Activated CD8-positive, alpha-beta T cell treated with anti-CD3 and anti-CD28 coated beads, Interleukin-2, amount 10 ng/mL, durations not matched to agents 7 days and 5 days (primary cell): ENCODE results near the gene NADK. TPM values are rescaled to one million over a fixed set of nuclear protein-coding genes. Genes with fewer than 3 reads are reported as not detected.
"Not testable (repeated sequence)": the region's sequence is repeated elsewhere in the genome, so short reads cannot be mapped to it uniquely, and the experiment has no call there.

Source experiments
- ATAC-seq: fragments of 150-1000 bp; cut with Tn5 transposase; one replicate; pipeline ENCODE4 v1.10.0; 2021; ENCODE audit warnings: moderate library complexity
- CTCF ChIA-PET: fragments of 350-600 bp; sonication (Branson Sonifier 250); formaldehyde crosslinking; loops from one replicate; lab custom pipeline; 2021; ENCODE audit warnings: antibody characterized with exemption; lab: Charles Lee
- POLR2A ChIA-PET: fragments of 350-600 bp; sonication (Branson Sonifier 250); formaldehyde crosslinking; loops from one replicate; lab custom pipeline; 2021; ENCODE audit warnings: antibody characterized with exemption; lab: Charles Lee
- DNase-seq: peaks from one replicate; pipeline ENCODE4 v3.0.0-alpha.2; 2020
- H3K27ac Mint-ChIP-seq: one replicate; pipeline ENCODE4 v1.8.0; 2021; ENCODE audit warnings: mild to moderate bottlenecking, mixed read lengths
- H3K27me3 Mint-ChIP-seq: one replicate; pipeline ENCODE4 v1.8.0; 2021; ENCODE audit warnings: low read depth, mixed read lengths
- H3K36me3 Mint-ChIP-seq: one replicate; pipeline ENCODE4 v1.8.0; 2021; ENCODE audit warnings: low read depth, mixed read lengths
- H3K4me1 Mint-ChIP-seq: one replicate; pipeline ENCODE4 v1.8.0; 2021; ENCODE audit warnings: low read depth, mixed read lengths
- H3K4me3 Mint-ChIP-seq: one replicate; pipeline ENCODE4 v1.8.0; 2021; ENCODE audit warnings: mild to moderate bottlenecking, mixed read lengths
- H3K9me3 Mint-ChIP-seq: one replicate; pipeline ENCODE4 v1.8.0; 2022; ENCODE audit warnings: mixed read lengths; ENCODE audit not compliant: insufficient read depth
- total RNA-seq, 2 experiments: library from RNA; stranded (reverse); gene quantifications; one replicate each; pipeline ENCODE4 v1.2.3, GENCODE V29; 2021

Gene NADK
- total RNA-seq, 2 experiments from 2014 or later, result 82.0 to 82.9 TPM

DNA sequence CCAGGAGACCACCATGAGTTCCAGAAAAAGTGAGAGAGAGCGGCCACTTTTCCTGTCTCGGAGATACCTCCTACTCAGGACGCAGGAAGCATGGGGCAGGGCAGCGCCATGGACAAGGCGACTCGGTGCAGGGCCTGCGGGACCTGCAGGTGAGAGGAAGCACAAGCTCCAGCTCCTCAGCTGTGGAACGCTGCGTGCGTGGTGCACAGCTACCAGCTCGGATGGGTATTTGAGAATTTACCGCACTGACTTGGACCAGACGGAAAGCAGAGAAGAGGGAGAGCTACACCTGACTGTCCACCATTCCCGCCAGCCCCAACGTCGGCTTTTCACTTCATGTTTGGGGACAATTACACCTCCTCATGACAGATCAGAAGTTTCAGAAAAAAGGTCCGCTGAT is 45.9 kb downstream of the NADK start:
- ChIA-PET POLR2A (no interaction called here), CTCF (no interaction called here)
- no peak for DNase-seq
- H3K27me3 Mint-ChIP-seq, result no peaks in the 10 kb centered on the region
- H3K27ac Mint-ChIP-seq, result no peak overlapping the region
- H3K9me3 Mint-ChIP-seq, result no peaks in the 10 kb centered on the region
- no peak overlapping the region for H3K4me3 Mint-ChIP-seq
- no peak for ATAC-seq
- peaks cover 16% of the 10 kb centered on the region for H3K4me1 Mint-ChIP-seq
- H3K36me3 Mint-ChIP-seq, result peaks cover 28% of the 10 kb centered on the region

DNA sequence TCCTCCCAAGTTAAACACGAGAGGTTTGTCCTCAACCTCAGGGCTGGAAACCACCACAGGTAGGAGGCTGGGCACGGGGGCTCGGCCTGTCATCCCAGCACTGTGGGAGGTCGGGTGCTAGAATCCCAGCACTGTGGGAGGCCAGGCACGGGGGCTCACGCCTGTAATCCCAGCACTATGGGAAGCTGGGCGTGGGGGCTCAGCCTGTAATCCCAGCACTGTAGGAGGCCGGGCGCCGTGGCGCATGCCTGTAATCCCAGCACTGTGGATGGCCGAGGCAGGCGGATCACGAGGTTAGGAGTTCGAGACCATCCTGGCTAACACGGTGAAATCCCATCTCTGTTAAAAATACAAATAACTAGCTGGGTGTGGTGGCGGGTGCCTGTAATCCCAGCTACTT is 47.4 kb downstream of the NADK start:
- no peak for ATAC-seq
- no peaks in the 10 kb centered on the region for H3K9me3 Mint-ChIP-seq
- CTCF ChIA-PET, result no interaction called here
- H3K4me3 Mint-ChIP-seq, result no peak overlapping the region
- H3K27ac Mint-ChIP-seq, result no peak overlapping the region
- POLR2A ChIA-PET, result no interaction called here
- peaks cover 16% of the 10 kb centered on the region for H3K4me1 Mint-ChIP-seq
- peaks cover 28% of the 10 kb centered on the region for H3K36me3 Mint-ChIP-seq
- no peaks in the 10 kb centered on the region for H3K27me3 Mint-ChIP-seq
- DNase-seq, result no peak

DNA sequence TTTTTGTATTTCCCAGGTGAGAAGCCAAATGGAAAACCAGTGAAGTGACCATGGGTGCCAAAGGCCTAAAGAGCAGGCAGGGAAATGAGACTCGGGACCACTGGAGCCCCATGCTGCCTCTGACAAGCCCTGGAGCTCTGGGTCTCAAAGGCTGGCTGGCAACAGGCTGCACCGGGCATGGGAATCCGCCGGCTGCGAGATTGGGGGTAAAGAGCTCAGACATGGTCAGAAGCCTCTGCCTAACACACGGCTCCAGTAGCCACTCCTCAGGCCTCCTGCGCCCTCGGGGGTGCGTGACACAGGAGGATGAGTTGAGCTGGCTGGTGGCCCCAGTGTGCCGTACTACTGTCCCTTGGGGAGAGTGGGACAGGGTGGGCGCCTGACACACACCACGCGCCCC is 48.0 kb downstream of the NADK start:
- Mint-ChIP-seq H3K36me3 (peaks cover 28% of the 10 kb centered on the region), H3K4me1 (peaks cover 16% of the 10 kb centered on the region)
- POLR2A ChIA-PET, CTCF ChIA-PET, ATAC-seq, H3K9me3 Mint-ChIP-seq, H3K27ac Mint-ChIP-seq, DNase-seq, H3K27me3 Mint-ChIP-seq, H3K4me3 Mint-ChIP-seq: not testable (repeated sequence)

DNA sequence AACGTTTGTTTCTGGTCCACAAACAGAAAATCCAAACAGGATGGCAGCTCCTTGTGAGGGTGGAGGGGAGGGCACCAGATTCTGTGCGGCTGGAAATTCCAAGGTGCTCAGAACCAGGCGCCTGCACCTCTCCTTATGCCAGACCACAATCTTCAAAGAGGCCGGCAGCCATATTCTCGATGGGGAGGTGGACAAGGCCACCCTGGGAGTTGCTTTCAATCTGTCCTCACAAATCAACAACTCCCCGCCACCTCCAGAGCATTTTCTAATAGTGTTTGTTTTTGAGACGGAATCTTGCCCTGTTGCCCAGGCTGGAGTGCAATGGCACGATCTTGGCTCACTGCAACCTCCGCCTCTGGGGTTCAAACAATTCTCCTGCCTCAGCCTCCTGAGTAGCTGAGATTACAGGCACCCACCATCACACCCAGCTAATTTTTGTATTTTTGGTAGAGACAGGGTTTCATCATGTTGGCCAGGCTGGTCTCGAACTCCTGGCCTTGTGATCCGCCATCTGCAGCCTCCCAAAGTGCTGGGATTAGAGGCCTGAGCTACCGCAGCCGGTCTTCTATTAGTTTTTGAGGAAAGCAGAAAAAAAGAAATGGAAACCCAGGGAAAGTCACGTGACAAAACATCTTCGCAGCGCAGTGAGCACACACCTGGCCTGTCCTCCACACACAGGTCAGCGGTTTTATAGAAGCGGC is 49.0 kb downstream of the NADK start:
- ATAC-seq, H3K9me3 Mint-ChIP-seq, H3K4me3 Mint-ChIP-seq, H3K27me3 Mint-ChIP-seq, DNase-seq: not testable (repeated sequence)
- POLR2A ChIA-PET, result interaction anchor here (1.9 kb wide), 1 partner anchor 64 kb away, joined by 7 read pairs; no protein-coding TSS in a partner anchor
- CTCF ChIA-PET, result interaction anchor here (1.0 to 1.9 kb wide), 4 partner anchors 50 to 179 kb away, joined by 3 to 8 read pairs (median 6); no protein-coding TSS in a partner anchor
- Mint-ChIP-seq H3K27ac (peak overlapping the region; percentile 96), H3K36me3 (peaks cover 23% of the 10 kb centered on the region), H3K4me1 (peaks cover 20% of the 10 kb centered on the region)

DNA sequence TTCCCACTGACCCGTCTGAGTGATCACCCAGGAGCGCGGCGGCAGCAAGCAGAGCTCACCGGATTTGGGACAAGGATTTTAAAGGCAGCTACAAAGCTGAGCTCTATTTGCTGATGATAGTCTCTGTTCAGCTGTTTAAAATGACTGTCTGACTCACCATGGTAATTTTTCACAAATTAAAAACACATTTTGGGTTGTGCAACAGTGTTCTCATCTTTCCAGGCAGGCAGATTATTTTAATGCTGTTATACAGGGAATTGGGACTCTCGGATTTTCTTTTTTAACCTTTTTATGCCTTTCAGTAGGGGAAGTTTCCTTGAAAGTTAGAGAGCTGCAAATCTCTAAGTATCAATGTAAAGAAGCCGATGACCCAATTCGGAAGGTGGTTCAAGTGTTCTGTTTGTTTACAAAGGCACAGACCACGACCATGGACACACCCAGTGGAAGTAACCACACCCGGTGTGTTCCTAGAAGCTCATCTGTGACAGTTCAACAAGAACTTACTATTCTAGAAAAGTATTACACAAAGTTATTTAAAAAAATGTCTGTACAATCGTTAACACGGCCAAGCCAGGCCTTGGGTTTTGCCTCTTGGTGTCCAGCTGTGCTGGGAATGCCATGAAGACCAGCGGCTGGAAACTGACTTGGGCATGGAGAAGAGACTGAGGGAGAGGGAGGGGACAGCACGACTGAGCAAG is 49.8 kb downstream of the NADK start:
- Mint-ChIP-seq H3K27ac (peak overlapping the region; percentile 96), H3K36me3 (peaks cover 20% of the 10 kb centered on the region), H3K4me3 (peak overlapping the region; percentile 53), H3K4me1 (peaks cover 20% of the 10 kb centered on the region)
- peak; percentile 18 for ATAC-seq
- POLR2A ChIA-PET, result interaction anchor here (0.9 to 1.9 kb wide), 2 partner anchors 59 to 63 kb away, joined by 6 to 7 read pairs; no protein-coding TSS in a partner anchor
- peak; percentile 77 for DNase-seq
- H3K27me3 Mint-ChIP-seq, H3K9me3 Mint-ChIP-seq: not testable (repeated sequence)
- CTCF ChIA-PET, result interaction anchor here (1.0 to 1.9 kb wide), 3 partner anchors 50 to 180 kb away, joined by 3 to 8 read pairs (median 4); no protein-coding TSS in a partner anchor

DNA sequence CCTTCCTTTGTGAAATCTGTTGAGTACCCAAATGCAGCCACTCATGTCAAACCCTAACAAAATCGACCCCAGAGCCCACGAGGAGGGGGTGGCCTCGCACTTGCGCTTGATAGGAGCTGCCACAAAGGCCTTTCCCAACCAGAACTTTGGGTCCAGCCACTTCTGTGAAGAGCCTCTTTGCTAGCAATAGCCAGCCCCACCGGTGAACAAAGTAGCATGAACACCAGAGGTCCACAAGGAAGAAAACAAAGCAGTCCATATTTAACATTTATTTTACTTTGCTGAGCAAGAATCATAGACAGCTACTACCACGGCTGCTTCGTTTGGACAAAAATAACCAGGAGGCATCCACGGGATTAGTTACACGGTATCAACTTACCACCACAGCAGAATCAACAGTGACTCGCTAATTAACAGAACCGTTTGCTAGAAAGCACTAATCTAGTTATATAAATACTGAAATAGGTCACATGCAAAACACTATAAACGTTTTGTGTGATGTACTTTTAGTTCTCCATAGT is 51.1 kb downstream of the NADK start:
- peak overlapping the region; percentile 56 for H3K27ac Mint-ChIP-seq
- POLR2A ChIA-PET, ATAC-seq: not testable (repeated sequence)

DNA sequence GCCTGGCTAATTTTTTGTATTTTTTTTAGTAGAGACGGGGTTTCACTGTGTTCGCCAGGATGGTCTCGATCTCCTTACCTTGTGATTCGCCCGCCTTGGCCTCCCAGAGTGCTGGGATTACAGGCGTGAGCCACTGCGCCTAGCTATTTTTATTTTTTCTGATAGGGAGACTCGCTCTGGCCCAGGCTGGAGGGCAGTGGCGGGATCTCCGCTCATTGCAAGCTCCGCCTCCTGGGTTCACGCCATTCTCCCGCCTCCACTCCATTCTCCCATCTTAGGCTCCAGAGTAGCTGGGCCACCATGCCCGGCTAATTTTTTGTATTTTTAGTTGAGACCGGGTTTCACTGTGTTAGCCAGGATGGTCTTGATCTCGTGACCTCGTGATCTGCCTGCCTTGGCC is 52.2 kb downstream of the NADK start:
- H3K9me3 Mint-ChIP-seq, POLR2A ChIA-PET, ATAC-seq, DNase-seq, CTCF ChIA-PET, H3K27me3 Mint-ChIP-seq: not testable (repeated sequence)
- Mint-ChIP-seq H3K27ac (peak overlapping the region; percentile 66), H3K4me1 (peaks cover 26% of the 10 kb centered on the region), H3K36me3 (peaks cover 21% of the 10 kb centered on the region), H3K4me3 (peak overlapping the region; percentile 8)

More for the DNA sequence above, 51.1 kb downstream of the NADK start:
- Mint-ChIP-seq H3K4me1 (peaks cover 20% of the 10 kb centered on the region), H3K36me3 (peaks cover 15% of the 10 kb centered on the region)
- DNase-seq, H3K4me3 Mint-ChIP-seq, H3K9me3 Mint-ChIP-seq, H3K27me3 Mint-ChIP-seq, CTCF ChIA-PET: not testable (repeated sequence)

DNA sequence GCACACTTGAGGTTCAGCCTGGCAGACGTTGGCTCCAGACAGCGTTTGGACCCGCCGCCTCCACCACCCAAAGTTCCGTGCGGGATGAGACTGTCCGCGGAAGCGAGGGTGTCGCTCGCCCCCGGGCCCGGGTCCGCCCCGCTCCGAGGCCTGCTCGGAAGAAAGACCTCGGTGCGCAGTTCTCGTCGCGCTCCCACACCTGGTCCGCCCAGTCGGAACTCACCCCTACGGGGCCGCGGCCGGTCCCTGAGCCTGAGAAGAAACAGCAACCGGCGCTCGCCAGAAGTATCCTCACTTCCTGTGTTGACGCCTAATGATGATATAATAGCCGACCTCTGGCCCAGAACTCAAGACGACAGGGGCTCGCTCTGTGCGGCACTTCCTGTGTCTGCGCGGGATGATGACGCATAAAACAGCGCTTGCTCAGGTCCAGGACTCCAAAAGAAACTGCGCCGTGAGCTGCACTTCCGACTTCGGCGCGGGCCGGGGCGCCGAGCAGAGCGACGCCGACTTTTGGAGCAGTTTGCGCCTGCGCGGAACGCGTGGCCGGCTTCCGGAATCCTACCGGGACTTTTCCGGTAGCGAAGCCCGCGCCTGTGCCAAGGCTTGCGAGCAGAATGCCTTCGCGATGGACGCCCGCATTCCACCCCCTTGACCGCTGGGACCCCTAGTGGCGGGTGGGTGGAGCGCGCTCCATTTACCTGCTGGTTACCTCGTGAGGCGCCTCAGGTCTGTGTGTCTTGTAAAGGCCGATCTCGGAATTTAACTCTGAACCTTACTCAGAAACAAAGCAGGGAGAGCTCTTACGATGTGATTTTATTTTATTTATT is 54.0 kb downstream of the NADK start, which contains the start of gene CDK11A:
Gene CDK11A, minus strand, starts transcription at position 323 of the 830 bp plus-strand sequence. CDS start 1,539 bp downstream, outside the sequence.
- Mint-ChIP-seq H3K36me3 (peaks cover 25% of the 10 kb centered on the region), H3K27ac (peak within 1 kb of the TSS; percentile 99), H3K4me1 (peaks cover 24% of the 10 kb centered on the region), H3K4me3 (peak within 1 kb of the TSS; percentile 91)
- ATAC-seq (peak; percentile 96), DNase-seq (peak; percentile 100)
- POLR2A ChIA-PET, result interaction anchor here (0.6 to 1.3 kb wide), 7 partner anchors 43 to 184 kb away, joined by 3 to 6 read pairs (median 4); no protein-coding TSS in a partner anchor
- CTCF ChIA-PET, result interaction anchor here (1.0 kb wide), 1 partner anchor 184 kb away, joined by 3 read pairs; no protein-coding TSS in a partner anchor
- H3K9me3 Mint-ChIP-seq, H3K27me3 Mint-ChIP-seq: not testable (repeated sequence)

DNA sequence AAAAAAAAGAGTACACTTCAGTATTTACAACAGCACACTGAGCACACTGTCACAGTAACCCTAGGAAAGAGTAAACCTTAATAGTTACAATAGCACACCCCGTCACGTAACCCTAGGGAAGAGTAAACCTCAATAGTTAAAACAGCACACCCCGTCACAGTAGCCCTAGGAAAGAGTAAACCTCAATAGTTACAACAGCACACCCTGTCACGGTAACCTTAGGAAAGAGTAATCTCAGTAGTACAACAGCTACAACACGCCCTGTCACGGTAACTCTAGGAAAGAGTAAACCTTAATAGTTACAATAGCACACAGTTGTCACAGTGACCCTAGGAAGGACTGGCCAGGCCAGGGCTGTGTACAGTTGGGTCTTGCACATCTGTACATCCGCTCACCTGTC is 57.1 kb downstream of the NADK start:
- ChIA-PET CTCF (no interaction called here), POLR2A (no interaction called here)
- Mint-ChIP-seq H3K4me3 (no peak overlapping the region), H3K4me1 (peaks cover 12% of the 10 kb centered on the region), H3K27ac (peak overlapping the region; percentile 14), H3K9me3 (no peaks in the 10 kb centered on the region), H3K27me3 (no peaks in the 10 kb centered on the region), H3K36me3 (peaks cover 37% of the 10 kb centered on the region)
- DNase-seq (no peak), ATAC-seq (no peak)

DNA sequence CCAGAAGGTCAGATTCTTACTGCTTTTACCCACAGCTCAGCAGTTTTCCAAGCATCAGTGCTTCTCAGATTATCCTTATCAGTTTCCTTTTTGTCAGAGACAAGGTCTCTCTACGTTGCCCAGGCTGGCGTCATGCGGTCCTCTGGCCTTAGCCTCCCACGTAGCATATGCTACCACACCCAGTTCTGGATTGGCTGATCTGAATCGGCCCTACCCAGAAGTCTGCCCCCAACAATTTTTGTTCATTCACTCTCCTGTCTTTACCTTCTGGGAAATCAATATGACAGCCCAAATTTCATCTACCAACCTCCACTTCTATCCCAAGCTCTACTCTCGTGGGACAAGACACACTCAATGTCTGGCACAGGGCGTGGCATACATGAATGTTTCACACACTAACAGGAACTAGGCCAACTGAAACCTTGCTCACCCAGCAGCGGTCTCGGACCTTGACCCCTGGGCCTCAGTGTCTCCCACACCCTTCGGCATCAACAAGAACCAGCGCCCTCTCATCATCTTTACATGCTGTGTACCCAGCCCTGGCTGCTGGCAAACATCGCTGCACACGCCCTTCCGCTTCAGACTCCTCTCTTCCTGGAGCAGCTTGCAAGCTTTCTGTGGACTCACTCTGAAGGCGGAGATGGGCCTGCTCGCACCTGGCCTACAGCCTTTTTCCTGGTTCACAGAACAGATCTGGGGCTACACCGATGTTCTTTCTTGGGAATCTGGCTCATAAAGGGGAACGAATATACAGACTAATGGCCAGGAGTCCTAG is 63.0 kb downstream of the NADK start:
- H3K4me1 Mint-ChIP-seq, H3K9me3 Mint-ChIP-seq, CTCF ChIA-PET, DNase-seq, H3K27me3 Mint-ChIP-seq, ATAC-seq, H3K4me3 Mint-ChIP-seq, POLR2A ChIA-PET: not testable (repeated sequence)
- Mint-ChIP-seq H3K27ac (peak overlapping the region; percentile 66), H3K36me3 (peaks cover 37% of the 10 kb centered on the region)
